ENCODE measurements around the gene NR4A1.

DNA sequence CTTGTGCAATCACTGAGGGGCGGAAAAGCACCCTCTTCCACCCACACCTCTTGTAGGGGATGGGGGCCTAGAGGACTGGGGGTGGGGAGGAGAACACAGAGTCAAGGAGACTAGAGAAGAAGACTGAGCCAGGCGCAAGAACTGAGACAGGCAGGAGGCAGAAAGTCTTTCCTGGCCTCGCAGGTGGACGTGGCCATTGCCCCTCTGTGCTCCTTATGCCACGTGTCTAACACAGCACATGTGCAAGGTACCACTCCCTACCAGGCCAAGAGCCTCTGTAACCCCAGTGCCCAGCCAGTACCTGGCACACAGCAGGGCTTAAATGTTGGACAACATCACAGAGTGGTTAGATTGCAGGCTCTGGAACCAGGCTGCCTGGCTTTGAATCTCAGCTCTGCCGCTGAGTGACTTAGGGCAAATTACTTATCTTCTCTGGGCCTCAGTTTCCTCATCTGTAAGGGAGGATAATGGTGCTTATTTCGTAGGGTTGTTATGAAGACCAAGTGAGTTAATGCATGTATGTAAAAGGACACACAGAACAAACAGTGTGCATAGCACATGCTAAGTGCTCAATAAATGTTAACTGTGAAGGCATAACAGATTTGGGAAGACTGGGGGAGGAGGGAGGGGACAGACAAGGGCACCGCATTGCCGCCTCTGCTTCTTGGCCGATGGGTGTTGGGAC is 45.9 kb upstream of the NR4A1 start:
- TF ChIP-seq CTCF (conservative IDR thresholded peaks at IDR 0.05; ENCODE audit: low read depth, low read length), result no peak
- TF ChIP-seq EZH2 (IDR thresholded peaks at IDR 0.05; ENCODE audit: borderline replicate concordance, low read depth, low read length, poor library complexity, severe bottlenecking), result no peak

All from A673 (cell line).